ENCODE data around the gene PLLP. TPM values are rescaled to one million over a fixed set of nuclear protein-coding genes. Genes with fewer than 3 reads are reported as not detected.

Gene PLLP
- total RNA-seq = 9.3 TPM

DNA sequence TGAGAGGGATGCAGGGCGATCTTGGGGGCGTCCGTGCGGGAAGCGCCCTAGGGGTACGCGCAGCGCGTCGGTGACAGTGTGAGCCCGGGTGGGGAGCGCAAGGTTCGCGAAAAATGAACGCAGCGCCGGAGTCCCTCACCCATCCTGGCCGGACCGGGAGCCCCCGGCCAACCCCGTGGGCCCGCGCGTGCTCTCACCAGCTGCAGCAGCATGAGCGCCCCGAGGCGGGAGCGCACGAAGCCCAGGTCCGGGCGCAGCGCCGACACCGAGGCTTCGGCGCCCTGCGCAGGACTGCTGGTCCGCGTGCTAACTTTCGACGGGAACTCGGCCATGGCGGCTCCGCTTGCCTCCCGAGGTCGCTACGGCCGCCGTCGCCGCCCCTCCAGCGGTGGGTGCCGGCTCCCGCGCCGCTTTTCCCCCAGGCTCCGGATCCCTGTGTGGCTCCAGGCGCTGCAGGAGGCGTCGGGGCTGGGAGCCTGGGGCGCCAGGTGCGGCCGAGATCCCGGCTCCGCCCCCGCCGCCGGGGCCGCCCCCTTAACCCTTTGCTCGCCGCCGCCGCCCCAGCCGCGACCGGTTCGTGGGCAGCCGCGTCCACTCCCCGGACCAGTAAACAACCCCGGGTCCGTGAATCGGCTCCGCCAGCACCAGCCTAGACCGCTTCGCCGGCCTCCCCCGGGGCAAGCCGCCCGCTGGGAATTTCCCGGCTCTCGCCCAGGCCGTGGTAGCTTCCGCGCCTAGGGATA, at the start of gene PLLP:
Gene PLLP (minus strand): TSS at position 464 of the 743 bp plus-strand sequence. CDS start 132 bp downstream, at position 332.
- peak; percentile 64 for ATAC-seq

- no peak for ATAC-seq
These were observed 48.9 kb upstream of the PLLP start for GRCh38 chr16:57333402-57333801.

GRCh38 chr16:57331355-57331754, 46.9 kb upstream of the PLLP start:
- ATAC-seq = no peak

DNA sequence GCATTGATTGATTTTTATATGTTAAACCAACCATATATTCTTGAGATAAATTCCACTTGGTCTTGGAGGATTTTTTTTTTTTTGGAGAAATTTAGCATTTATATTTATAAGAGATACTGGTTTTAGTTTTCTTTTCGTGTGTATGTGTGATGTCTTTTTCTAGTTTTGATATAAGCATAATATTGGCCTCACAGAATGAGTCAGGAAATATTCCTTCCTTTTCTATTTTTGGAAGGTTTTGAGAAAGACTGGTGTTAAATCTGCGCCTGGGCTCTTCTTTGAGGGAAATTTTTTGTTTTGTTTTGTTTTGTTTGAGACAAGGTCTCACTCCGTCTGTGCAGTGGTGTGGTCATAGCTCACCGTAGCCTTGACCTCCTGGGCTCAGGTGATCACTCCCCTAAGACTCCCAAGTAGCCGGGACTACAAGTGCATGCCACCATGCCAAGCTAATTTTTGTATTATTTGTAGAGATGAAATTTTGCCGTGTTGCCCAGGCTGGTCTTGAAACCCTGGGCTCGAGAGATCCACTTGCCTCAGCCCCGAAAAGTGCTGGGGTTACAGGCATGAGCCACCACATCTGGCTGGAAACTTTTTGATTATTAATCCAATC, 45.4 kb upstream of the PLLP start:
- ATAC-seq = no peak

GRCh38 chr16:57325458-57325857, 41.0 kb upstream of the PLLP start:
- ATAC-seq = no peak

GRCh38 chr16:57324749-57325148, 40.3 kb upstream of the PLLP start:
- no peak for ATAC-seq

DNA sequence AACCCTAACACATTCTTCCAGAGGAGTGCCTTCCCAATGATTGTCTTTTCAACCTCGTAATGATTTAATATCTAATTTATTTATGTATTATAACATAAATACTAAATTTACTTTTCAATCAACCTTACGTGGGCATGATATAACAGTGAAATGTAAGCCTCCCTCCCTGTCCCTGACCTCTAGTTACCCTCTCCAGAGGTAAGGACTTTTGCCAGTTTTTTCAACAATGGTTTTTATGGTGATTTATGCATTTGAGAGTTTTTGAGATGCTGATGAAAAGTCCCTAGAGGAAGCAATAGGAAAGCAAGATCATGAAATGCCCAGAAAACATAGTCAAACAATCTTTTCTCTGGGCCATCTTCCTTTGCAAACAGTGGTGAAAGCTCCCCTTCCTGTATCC, 35.2 kb upstream of the PLLP start:
- ATAC-seq = no peak

DNA sequence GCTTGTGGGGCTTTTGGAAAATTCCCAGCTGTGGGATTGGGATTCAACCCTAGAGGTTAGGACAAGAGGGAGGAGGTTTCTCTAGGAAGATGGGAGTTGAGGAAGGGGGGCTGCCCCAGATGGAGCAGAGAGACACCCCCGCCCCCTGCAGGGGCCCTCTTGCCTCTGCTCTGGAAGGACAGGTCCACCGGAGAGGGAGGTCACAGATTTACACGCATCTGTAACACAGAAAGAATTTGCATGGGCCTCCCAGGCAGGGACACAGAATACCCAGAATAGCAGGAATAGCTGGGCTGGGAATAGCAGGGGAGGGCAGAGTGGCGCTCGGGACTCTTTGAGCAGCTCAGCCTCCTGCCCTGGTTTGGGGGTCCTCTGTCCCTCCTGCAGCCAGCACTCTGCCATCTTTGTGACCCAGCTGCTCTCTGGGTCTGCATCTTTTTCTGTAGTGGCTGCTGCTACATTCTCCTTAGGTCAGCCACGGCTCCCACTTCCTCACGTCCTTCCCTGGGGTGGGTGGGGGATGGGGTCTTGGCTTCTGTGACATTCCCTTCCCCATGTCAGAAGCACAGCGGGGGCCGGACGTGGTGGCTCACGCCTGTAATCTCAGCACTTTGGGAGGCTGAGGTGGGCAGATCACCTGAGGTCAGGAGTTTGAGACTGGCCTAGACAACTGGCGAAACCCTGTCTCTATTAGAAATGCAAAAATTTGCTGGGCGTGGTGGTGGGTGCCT, 33.9 kb upstream of the PLLP start:
- ATAC-seq = no peak

DNA sequence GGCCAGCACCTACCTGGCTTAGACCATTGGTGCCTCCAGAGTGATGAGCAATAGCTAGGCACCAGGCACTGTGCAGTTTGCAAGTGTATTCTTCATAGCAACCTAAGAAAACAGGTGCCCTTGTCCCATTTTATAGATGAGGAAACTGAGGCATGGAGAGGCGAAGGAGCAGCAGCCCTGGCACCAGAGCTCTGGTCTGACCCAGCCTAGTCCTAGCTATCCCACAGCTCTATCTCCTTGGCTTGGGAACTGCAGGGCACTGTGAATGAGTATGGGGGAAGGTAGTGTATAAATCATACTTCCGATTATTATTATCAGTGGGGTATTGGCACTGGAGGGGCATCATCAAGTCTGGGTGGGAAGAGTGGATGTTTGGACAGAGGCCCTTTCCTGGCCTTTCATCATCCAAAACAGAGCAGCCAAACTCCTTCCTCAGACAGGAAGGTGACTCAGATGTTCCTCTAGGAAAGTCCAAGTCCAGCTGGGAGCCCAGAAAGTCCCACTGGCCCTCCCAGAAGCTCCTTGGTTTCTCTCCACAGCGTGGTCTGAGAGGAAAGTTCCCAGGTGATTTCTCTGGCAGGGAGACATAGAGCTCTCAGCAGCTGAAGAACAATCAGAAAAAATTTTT, 32.0 kb upstream of the PLLP start:
- peak; percentile 42 for ATAC-seq

GRCh38 chr16:57315416-57315815, 30.9 kb upstream of the PLLP start:
- ATAC-seq = no peak

DNA sequence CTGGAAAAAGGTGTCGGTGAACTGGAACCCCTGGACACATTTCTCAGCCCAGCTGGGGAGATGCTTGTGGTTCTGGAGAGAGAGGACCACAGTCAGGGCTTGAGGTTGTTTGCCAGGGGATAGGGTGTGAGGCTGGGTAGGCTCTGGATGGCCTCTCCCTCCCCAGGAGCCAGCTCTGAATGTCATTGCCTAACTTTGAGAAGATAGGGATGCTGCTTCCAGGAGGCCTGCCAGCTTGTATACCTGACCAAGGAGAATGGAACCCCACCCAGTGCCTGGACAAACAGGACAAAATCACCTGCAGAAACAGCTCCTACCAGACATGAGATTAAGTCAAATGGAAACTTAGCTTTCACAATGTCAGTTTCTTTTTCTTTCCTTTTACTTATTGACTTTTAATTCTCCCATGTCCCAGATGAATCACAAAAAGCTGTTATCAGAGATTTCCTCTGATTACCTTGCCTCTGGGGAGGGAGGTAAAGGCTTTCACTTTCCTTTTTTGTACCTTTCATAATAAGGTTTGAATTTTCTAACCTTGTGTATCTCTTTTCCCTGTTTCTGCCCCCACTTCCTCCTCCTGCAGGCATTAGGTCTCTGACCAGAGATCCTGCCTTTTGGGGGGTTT, 29.8 kb upstream of the PLLP start:
- no peak for ATAC-seq

DNA sequence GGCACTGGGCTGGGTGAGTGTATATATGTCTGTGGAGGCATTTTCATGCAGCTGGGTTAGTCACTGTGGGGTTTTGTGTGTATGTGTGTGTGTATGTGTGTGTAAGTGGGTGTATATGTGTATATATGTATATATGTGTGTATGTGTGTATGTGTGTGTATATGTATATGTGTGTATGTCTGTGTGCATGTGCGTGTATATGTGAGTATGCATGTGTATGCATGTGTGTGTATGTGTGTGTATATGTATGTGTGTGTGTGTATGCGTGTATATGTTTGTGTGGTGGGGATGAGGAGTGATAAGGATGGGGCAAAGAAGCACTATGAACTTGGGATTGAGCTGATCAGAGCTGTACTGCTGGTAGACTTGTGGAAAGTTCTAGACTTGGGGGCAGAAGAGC, 29.0 kb upstream of the PLLP start:
- peak; percentile 12 for ATAC-seq

- no peak for ATAC-seq
These were observed 26.3 kb upstream of the PLLP start for GRCh38 chr16:57310801-57311200.

DNA sequence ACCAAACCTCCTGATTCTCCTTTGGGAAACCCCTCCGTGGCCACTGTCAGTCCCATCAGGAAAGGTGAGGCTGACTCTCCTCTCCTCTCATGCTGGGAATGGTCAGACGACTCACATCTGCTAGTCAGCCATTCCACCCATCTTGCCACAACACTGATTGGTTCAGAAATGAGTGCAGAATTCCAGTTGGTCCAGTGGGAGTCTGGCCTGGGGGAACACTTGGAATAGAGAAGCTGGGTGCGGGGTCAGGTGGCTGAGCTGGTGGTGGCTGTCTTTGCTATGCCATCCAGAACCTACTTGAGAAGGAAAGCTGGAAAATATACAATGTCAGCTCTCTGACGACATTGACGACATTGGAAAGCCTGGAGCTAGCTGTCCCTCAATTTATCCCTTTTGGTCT, 23.6 kb upstream of the PLLP start:
- no peak for ATAC-seq

- ATAC-seq = no peak
These were observed 22.9 kb upstream of the PLLP start for GRCh38 chr16:57307365-57307764.

DNA sequence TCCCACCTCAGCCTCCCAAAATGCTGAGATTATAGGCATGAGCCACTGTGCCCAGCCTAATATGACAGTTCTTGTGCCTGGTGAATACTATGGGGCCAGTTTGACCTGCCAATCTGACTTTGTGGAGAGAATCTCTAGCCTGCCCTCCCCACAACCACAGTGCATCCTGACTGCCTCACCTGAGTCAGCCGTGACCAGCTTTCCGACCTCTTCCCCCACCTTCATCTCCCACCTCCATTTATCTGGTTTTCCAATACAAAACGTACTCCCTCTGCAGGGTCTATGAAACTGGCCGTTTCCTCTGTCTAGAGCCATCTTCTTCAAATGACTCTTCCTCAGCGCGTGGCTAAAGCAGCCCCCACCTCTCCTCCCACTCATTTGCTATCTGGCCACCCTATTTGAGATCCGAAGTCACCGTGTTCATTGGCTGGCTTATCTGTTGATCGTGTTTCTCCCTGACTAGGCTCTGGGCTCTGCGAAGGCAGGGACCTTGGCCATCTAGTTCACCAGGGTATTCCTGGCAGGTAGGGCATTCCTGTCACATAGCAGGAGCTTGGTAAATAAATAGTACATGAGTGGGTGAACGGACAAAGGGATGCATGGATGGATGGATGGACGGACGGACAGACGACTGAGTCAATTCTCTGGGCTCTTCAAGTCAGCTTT, 22.3 kb upstream of the PLLP start:
- ATAC-seq = no peak

DNA sequence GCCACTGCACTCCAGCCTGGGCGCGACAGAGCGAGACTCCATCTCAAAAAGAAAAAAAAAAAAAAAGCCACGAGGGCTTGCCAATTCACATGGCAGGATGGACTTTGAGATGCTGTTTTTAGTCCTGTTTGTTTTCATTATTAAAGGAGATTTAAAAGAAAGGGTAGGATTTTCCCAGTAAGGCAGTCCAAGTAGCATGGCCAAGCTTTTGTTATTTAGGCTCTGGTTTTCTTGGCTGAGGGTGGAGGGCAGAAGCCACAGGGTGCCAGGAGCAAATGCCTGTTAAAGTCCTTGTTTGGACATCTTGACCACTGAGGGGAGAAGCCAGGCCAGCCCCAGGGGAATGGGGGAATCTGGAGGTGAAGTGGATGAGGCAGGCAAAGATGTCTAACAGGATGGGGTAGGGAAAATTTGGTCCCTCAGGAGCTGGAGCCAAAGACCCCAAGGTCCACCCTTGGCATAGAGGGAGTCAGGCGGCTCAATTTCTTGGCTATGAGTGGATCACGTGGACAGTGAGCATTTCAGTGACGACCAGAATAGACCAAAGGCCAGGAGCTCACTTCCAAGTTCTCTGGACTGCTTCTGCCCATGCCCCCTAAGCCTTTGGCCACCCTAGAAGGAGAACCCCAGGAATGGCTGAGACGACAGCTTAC, 20.8 kb upstream of the PLLP start:
- no peak for ATAC-seq

- ATAC-seq = no peak
These were observed 19.9 kb upstream of the PLLP start for GRCh38 chr16:57304169-57305061.

- ATAC-seq = no peak
These were observed 19.4 kb upstream of the PLLP start for GRCh38 chr16:57303910-57304168.

- ATAC-seq = no peak
These were observed 18.8 kb upstream of the PLLP start for GRCh38 chr16:57303021-57303909.
